Transverse colon (tissue), 4 donors: Measurements from ENCODE around the gene ZNF488.

Experiments
- POLR2A ChIP-seq: fragments of 450-650 bp; IDR thresholded peaks from one replicate; pipeline ENCODE4 v1.6.1; 2016; ENCODE audit warnings: antibody characterized with exemption, mild to moderate bottlenecking, moderate library complexity
- POLR2AphosphoS5 ChIP-seq, 3 donors: sonication (generic); formaldehyde crosslinking; IDR thresholded peaks; one replicate each; pipeline ENCODE4 v1.6.1; 2016; ENCODE audit warnings: antibody characterized with exemption in 3 of 3
- TF ChIP-seq, protein P1 (sequence below), 5 experiments: fragments of 200-600 bp in 3 of 5; fragments of 450-650 bp in 2 of 5; sonication (generic) in 3 of 5; IDR thresholded peaks; 1 replicate in 2 of 5; 2 replicates in 3 of 5; pipeline ENCODE4 v1.5.1; 2016 to 2017; ENCODE audit warnings: antibody characterized with exemption in 5 of 5, inconsistent platforms in 3 of 5, mild to moderate bottlenecking in 2 of 5, moderate library complexity in 1 of 5

DNA sequence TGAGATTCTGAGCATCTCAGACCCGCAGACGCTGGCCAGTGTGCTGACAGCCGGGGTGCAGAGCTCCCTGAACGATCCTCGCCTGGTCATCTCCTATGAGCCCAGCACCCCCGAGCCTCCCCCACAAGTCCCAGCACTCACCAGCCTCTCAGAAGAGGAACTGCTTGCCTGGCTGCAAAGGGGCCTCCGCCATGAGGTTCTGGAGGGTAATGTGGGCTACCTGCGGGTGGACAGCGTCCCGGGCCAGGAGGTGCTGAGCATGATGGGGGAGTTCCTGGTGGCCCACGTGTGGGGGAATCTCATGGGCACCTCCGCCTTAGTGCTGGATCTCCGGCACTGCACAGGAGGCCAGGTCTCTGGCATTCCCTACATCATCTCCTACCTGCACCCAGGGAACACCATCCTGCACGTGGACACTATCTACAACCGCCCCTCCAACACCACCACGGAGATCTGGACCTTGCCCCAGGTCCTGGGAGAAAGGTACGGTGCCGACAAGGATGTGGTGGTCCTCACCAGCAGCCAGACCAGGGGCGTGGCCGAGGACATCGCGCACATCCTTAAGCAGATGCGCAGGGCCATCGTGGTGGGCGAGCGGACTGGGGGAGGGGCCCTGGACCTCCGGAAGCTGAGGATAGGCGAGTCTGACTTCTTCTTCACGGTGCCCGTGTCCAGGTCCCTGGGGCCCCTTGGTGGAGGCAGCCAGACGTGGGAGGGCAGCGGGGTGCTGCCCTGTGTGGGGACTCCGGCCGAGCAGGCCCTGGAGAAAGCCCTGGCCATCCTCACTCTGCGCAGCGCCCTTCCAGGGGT is 35.2 kb downstream of the ZNF488 start:
- TF ChIP-seq, protein P1, sequence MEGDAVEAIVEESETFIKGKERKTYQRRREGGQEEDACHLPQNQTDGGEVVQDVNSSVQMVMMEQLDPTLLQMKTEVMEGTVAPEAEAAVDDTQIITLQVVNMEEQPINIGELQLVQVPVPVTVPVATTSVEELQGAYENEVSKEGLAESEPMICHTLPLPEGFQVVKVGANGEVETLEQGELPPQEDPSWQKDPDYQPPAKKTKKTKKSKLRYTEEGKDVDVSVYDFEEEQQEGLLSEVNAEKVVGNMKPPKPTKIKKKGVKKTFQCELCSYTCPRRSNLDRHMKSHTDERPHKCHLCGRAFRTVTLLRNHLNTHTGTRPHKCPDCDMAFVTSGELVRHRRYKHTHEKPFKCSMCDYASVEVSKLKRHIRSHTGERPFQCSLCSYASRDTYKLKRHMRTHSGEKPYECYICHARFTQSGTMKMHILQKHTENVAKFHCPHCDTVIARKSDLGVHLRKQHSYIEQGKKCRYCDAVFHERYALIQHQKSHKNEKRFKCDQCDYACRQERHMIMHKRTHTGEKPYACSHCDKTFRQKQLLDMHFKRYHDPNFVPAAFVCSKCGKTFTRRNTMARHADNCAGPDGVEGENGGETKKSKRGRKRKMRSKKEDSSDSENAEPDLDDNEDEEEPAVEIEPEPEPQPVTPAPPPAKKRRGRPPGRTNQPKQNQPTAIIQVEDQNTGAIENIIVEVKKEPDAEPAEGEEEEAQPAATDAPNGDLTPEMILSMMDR (IDR thresholded peaks at IDR 0.05), result no peak
- TF ChIP-seq POLR2A (no peak), POLR2AphosphoS5 (IDR thresholded peaks at IDR 0.05) (no peak)
